ENCODE measurements around the gene CDH4. TPM values are rescaled to one million over a fixed set of nuclear protein-coding genes. Genes with fewer than 3 reads are reported as not detected.

CDH4 gene
- total and polyA plus RNA-seq, 2 donors (not counting 3 experiments of a cell fraction or from before 2014, with no cell fraction given) = 0.17 to 0.51 TPM

DNA sequence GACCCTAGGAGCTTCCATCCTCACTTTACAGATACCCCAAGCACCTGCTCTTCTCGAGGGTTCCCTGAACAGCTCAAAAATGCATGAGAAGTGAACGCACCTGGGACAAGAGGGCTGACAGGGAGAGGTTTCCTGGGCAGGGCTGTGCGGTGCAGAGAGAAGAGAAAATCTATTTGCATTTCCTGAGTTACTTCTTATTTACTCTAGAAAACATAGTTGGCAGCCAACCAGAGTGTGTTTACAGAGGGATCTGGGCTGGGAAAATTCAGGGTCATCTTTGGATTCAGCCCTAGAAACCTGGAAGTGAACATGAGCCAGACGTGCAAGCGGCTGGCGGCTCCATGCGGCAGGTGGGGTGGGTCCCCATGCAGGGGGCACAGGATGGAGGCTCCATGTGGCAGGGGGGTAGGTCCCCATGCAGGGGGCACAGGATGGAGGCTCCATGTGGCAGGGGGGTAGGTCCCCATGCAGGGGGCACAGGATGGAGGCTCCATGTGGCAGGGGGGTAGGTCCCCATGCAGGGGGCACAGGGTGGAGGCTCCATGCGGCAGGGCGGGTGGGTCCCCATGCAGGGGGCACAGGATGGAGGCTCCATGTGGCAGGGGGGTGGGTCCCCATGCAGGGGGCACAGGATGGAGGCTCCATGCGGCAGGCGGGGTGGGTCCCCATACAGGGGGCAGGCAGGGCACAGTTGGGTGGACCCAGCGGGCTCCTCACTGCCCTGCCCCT, 471.6 kb downstream of the CDH4 start:
- H3K27ac ChIP-seq (ENCODE audit: insufficient read depth, low read depth, low read length) = no peak overlapping the region
- H3K79me2 ChIP-seq (ENCODE audit: control insufficient read depth, insufficient read depth, low read length) = no peaks in the 10 kb centered on the region
- FAIRE-seq (no peak), DNase-seq (ENCODE audit: low read depth, low spot score) (no peak)
- no peaks in the 10 kb centered on the region for H4K20me1 ChIP-seq (replicated peaks; ENCODE audit: control insufficient read depth, extremely low read depth, insufficient read depth, low read length)
- no TSS peak for BruUV-seq (replicated peaks)
- no peaks in the 10 kb centered on the region for H3K27me3 ChIP-seq (ENCODE audit: control insufficient read depth in 2 of 2, insufficient read depth in 2 of 2, low read length in 2 of 2)
- peaks cover 3% of the 10 kb centered on the region for H3K9me3 ChIP-seq (replicated peaks; ENCODE audit: control insufficient read depth, insufficient read depth, low read length)
- dilution Hi-C loops (cut with MboI; ENCODE audit: extremely low pct_ligation_motif_present, low sequenced_read_pairs) (no loop called here), intact Hi-C loops (cut with micrococcal nuclease) (no loop called here)
- TF ChIP-seq FOS (IDR thresholded peaks at IDR 0.05; ENCODE audit: borderline replicate concordance, insufficient read depth, low read length) = no peak
- no peak for TF ChIP-seq JUN (IDR thresholded peaks at IDR 0.05; ENCODE audit: borderline replicate concordance, insufficient read depth, insufficient read length, low read depth)
- TF ChIP-seq POLR2A (IDR thresholded peaks at IDR 0.05; ENCODE audit: low read depth, low read length) = no peak
- no peak for TF ChIP-seq EZH2 (IDR thresholded peaks at IDR 0.05; ENCODE audit: borderline replicate concordance, low read depth, low read length, severe bottlenecking)
- TF ChIP-seq, protein P1, sequence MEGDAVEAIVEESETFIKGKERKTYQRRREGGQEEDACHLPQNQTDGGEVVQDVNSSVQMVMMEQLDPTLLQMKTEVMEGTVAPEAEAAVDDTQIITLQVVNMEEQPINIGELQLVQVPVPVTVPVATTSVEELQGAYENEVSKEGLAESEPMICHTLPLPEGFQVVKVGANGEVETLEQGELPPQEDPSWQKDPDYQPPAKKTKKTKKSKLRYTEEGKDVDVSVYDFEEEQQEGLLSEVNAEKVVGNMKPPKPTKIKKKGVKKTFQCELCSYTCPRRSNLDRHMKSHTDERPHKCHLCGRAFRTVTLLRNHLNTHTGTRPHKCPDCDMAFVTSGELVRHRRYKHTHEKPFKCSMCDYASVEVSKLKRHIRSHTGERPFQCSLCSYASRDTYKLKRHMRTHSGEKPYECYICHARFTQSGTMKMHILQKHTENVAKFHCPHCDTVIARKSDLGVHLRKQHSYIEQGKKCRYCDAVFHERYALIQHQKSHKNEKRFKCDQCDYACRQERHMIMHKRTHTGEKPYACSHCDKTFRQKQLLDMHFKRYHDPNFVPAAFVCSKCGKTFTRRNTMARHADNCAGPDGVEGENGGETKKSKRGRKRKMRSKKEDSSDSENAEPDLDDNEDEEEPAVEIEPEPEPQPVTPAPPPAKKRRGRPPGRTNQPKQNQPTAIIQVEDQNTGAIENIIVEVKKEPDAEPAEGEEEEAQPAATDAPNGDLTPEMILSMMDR (IDR thresholded peaks at IDR 0.05; ENCODE audit: extremely low read depth in 1 of 2, insufficient read depth in 1 of 2, low read depth in 1 of 2, low read length in 2 of 2) = no peak
- TF ChIP-seq, protein P2, sequence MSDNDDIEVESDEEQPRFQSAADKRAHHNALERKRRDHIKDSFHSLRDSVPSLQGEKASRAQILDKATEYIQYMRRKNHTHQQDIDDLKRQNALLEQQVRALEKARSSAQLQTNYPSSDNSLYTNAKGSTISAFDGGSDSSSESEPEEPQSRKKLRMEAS (IDR thresholded peaks at IDR 0.05; ENCODE audit: insufficient read depth, insufficient read length) = no peak
- no peak for TF ChIP-seq GATA2 (IDR thresholded peaks at IDR 0.05; ENCODE audit: insufficient read depth, insufficient read length, low read depth, low read length)
- TF ChIP-seq MYC (IDR thresholded peaks at IDR 0.05; ENCODE audit: low read depth, low read length) = no peak
- no peak for TF ChIP-seq POLR2AphosphoS5 (IDR thresholded peaks at IDR 0.05; ENCODE audit: insufficient read depth, low read depth, low read length)
- no peak overlapping the region for H3K4me3 ChIP-seq (replicated peaks in 1 of 3; ENCODE audit: insufficient read depth in 1 of 3, low read depth in 1 of 3, low read length in 3 of 3)
- ChIA-PET CTCF (no interaction called here), POLR2A (no interaction called here)
- no peaks in the 10 kb centered on the region for H3K9me1 ChIP-seq (replicated peaks; ENCODE audit: control insufficient read depth, extremely low read depth, insufficient read depth, low read length)
- H3K9ac ChIP-seq (replicated peaks; ENCODE audit: extremely low read depth, insufficient read depth, low read length) = no peak overlapping the region
- no peak overlapping the region for H3K4me2 ChIP-seq (ENCODE audit: insufficient read depth, low read length)
- H3K36me3 ChIP-seq (ENCODE audit: control insufficient read depth in 2 of 2, extremely low read depth in 1 of 2, insufficient read depth in 2 of 2, low read length in 2 of 2) = no peaks in the 10 kb centered on the region
- no peaks in the 10 kb centered on the region for H3K4me1 ChIP-seq (ENCODE audit: control insufficient read depth, extremely low read depth, insufficient read depth, low read length)
- no peak overlapping the region for H2AFZ ChIP-seq (ENCODE audit: low read depth, low read length)

Data from endothelial cell of umbilical vein (primary cell).